Measurements from ENCODE around the gene CD8B.
"Not testable (repeated sequence)": the region's sequence is repeated elsewhere in the genome, so short reads cannot be mapped to it uniquely, and the experiment has no call there.

GRCh38 chr2:86878986-86879385 lies 17.3 kb upstream of the CD8B start:
- TF ChIP-seq EZH2phosphoT487 (IDR thresholded peaks at IDR 0.05; ENCODE audit: borderline replicate concordance, low read length); EZH2 (IDR thresholded peaks at IDR 0.05; ENCODE audit: low read length, unreplicated experiment): not testable (repeated sequence)
- TF ChIP-seq, protein P1, sequence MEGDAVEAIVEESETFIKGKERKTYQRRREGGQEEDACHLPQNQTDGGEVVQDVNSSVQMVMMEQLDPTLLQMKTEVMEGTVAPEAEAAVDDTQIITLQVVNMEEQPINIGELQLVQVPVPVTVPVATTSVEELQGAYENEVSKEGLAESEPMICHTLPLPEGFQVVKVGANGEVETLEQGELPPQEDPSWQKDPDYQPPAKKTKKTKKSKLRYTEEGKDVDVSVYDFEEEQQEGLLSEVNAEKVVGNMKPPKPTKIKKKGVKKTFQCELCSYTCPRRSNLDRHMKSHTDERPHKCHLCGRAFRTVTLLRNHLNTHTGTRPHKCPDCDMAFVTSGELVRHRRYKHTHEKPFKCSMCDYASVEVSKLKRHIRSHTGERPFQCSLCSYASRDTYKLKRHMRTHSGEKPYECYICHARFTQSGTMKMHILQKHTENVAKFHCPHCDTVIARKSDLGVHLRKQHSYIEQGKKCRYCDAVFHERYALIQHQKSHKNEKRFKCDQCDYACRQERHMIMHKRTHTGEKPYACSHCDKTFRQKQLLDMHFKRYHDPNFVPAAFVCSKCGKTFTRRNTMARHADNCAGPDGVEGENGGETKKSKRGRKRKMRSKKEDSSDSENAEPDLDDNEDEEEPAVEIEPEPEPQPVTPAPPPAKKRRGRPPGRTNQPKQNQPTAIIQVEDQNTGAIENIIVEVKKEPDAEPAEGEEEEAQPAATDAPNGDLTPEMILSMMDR (conservative IDR thresholded peaks at IDR 0.05; ENCODE audit: low read depth, low read length): not testable (repeated sequence)
